HS-5 (cell line): Measurements from ENCODE around the gene GNLY.
"Not testable (repeated sequence)": the region's sequence is repeated elsewhere in the genome, so short reads cannot be mapped to it uniquely, and the experiment has no call there.

Source experiments
- DNase-seq: peaks from one replicate; pipeline ENCODE4 v3.0.0-alpha.2; 2012; ENCODE audit warnings: low read depth

GNLY gene

GRCh38 chr2:85665264-85665937 is 28.8 kb upstream of the GNLY start:
- DNase-seq: no peak

GRCh38 chr2:85666016-85666415 is 28.1 kb upstream of the GNLY start:
- DNase-seq: no peak

GRCh38 chr2:85666435-85667316 is 27.5 kb upstream of the GNLY start:
- no peak for DNase-seq

GRCh38 chr2:85667561-85668008 is 26.6 kb upstream of the GNLY start:
- no peak for DNase-seq

- no peak for DNase-seq
These were observed 25.9 kb upstream of the GNLY start, which contains the start of gene SFTPB for GRCh38 chr2:85668009-85668856. SFTPB (minus strand) TSS chr2:85668199; CDS start chr2:85668183, 16 bp downstream.

GRCh38 chr2:85668857-85669142 is 25.4 kb upstream of the GNLY start:
- DNase-seq: no peak

GRCh38 chr2:85669549-85669948 is 24.6 kb upstream of the GNLY start:
- no peak for DNase-seq

GRCh38 chr2:85670416-85670815 is 23.7 kb upstream of the GNLY start:
- not testable (repeated sequence) for DNase-seq

- DNase-seq: no peak
These were observed 21.7 kb upstream of the GNLY start for GRCh38 chr2:85672456-85672855.

GRCh38 chr2:85673716-85674375 is 20.3 kb upstream of the GNLY start:
- no peak for DNase-seq

- DNase-seq: no peak
These were observed 19.7 kb upstream of the GNLY start for GRCh38 chr2:85674417-85674816.

- no peak for DNase-seq
These were observed 18.7 kb upstream of the GNLY start for GRCh38 chr2:85675427-85675826.

- DNase-seq: no peak
These were observed 18.2 kb upstream of the GNLY start for GRCh38 chr2:85675866-85676548.

GRCh38 chr2:85678377-85678776 is 15.8 kb upstream of the GNLY start:
- no peak for DNase-seq

GRCh38 chr2:85678794-85679672 is 15.1 kb upstream of the GNLY start:
- no peak for DNase-seq

- DNase-seq: no peak
These were observed 13.3 kb upstream of the GNLY start for GRCh38 chr2:85680707-85681371.

- no peak for DNase-seq
These were observed 12.8 kb upstream of the GNLY start for GRCh38 chr2:85681372-85681763.

GRCh38 chr2:85681776-85682175 is 12.4 kb upstream of the GNLY start:
- no peak for DNase-seq

GRCh38 chr2:85682378-85682777 is 11.8 kb upstream of the GNLY start:
- DNase-seq: no peak

- no peak for DNase-seq
These were observed 9.8 kb upstream of the GNLY start for GRCh38 chr2:85684380-85684779.
